DOHH2 (cell line): ENCODE measurements around the gene SLC17A4.
"Not testable (repeated sequence)": the region's sequence is repeated elsewhere in the genome, so short reads cannot be mapped to it uniquely, and the experiment has no call there.

Experiments used
- H3F3A ChIP-seq: fragments of 200-600 bp; sonication (generic), shearing (Covaris generic); 2 replicates; pipeline ENCODE4 v1.6.0; 2016; ENCODE audit warnings: antibody characterized with exemption, mild to moderate bottlenecking; ENCODE audit not compliant: control insufficient read depth, insufficient read depth
- H3K27ac ChIP-seq: fragments of 200-600 bp; sonication (generic); 2 replicates; pipeline ENCODE4 v1.5.1; 2014; ENCODE audit warnings: low read depth, mild to moderate bottlenecking, low read length, moderate library complexity
- H3K27me3 ChIP-seq: fragments of 200-600 bp; sonication (generic); 2 replicates; pipeline ENCODE4 v1.6.1; 2014; ENCODE audit warnings: mild to moderate bottlenecking, low read length, mixed read lengths; ENCODE audit not compliant: control insufficient read depth
- H3K36me3 ChIP-seq: fragments of 200-600 bp; sonication (generic); 2 replicates; pipeline ENCODE4 v1.6.1; 2014; ENCODE audit warnings: mild to moderate bottlenecking, low read length, moderate library complexity, mixed read lengths; ENCODE audit not compliant: control insufficient read depth
- H3K4me1 ChIP-seq: fragments of 200-600 bp; sonication (generic); 2 replicates; pipeline ENCODE4 v1.6.1; 2014; ENCODE audit warnings: mild to moderate bottlenecking, low read length, mixed read lengths; ENCODE audit not compliant: control insufficient read depth
- H3K4me2 ChIP-seq: fragments of 200-600 bp; sonication (generic); 2 replicates; pipeline ENCODE4 v1.6.0; 2014; ENCODE audit warnings: mild to moderate bottlenecking, low read length, moderate library complexity
- H3K4me3 ChIP-seq: fragments of 200-600 bp; sonication (generic); 2 replicates; pipeline ENCODE4 v1.5.1; 2014; ENCODE audit warnings: mild to moderate bottlenecking, low read length, mixed read lengths
- H3K79me2 ChIP-seq: fragments of 200-600 bp; sonication (generic); 2 replicates; pipeline ENCODE4 v1.6.1; 2014; ENCODE audit warnings: mild to moderate bottlenecking, low read length, mixed read lengths; ENCODE audit not compliant: control insufficient read depth
- H3K9me2 ChIP-seq: fragments of 200-600 bp; sonication (generic); replicated peaks from 2 replicates; pipeline ENCODE4 v1.6.1; 2014; ENCODE audit warnings: mild to moderate bottlenecking, low read length, mixed read lengths; ENCODE audit not compliant: control insufficient read depth
- H3K9me3 ChIP-seq: fragments of 200-600 bp; sonication (generic); 2 replicates; pipeline ENCODE4 v1.6.1; 2014; ENCODE audit warnings: antibody characterized with exemption, low read length, mixed read lengths; ENCODE audit not compliant: control insufficient read depth, insufficient read depth
- H4K20me1 ChIP-seq: fragments of 200-600 bp; sonication (generic); 2 replicates; pipeline ENCODE4 v1.6.0; 2014; ENCODE audit warnings: low read depth, mild to moderate bottlenecking, antibody characterized with exemption, low read length, moderate library complexity; ENCODE audit not compliant: control insufficient read depth, insufficient read depth
- EZH2phosphoT487 ChIP-seq: fragments of 200-600 bp; sonication (generic); IDR thresholded peaks from 2 replicates; pipeline ENCODE4 v1.6.1; 2017; ENCODE audit warnings: borderline replicate concordance, mild to moderate bottlenecking, antibody characterized with exemption, low read length, moderate library complexity, mixed read lengths
- TF ChIP-seq, protein P1 (sequence below): fragments of 200-600 bp; sonication (generic); IDR thresholded peaks from one replicate; pipeline ENCODE4 v1.5.1; 2014; ENCODE audit warnings: antibody characterized with exemption, mild to moderate bottlenecking, low read depth, low read length; ENCODE audit not compliant: poor library complexity, severe bottlenecking

SLC17A4 gene

DNA sequence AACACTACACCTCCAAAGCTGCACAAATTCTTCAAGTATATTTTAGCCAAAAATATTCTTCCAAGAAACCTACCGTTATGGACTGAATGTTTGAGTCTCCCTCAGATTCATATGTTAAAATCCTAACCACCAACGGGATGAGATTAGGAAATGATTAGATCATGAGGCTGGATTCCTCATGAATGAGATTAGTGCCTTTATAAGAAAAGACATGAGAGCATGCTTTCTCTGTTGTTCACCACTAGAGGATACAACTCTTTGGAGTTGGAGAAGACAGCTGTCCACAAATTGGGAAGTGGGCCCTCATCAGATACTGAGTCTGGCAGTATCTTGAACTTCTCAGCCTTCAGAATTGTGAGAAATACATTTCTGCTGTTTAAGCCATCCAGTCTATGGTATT, 7.1 kb upstream of the SLC17A4 start:
- H3K9me2 ChIP-seq = no peaks in the 10 kb centered on the region
- H3K9me3 ChIP-seq = no peaks in the 10 kb centered on the region
- H3K79me2 ChIP-seq = no peaks in the 10 kb centered on the region
- no peaks in the 10 kb centered on the region for H3K4me1 ChIP-seq
- no peaks in the 10 kb centered on the region for H4K20me1 ChIP-seq
- TF ChIP-seq EZH2phosphoT487 = no peak
- TF ChIP-seq, protein P1, sequence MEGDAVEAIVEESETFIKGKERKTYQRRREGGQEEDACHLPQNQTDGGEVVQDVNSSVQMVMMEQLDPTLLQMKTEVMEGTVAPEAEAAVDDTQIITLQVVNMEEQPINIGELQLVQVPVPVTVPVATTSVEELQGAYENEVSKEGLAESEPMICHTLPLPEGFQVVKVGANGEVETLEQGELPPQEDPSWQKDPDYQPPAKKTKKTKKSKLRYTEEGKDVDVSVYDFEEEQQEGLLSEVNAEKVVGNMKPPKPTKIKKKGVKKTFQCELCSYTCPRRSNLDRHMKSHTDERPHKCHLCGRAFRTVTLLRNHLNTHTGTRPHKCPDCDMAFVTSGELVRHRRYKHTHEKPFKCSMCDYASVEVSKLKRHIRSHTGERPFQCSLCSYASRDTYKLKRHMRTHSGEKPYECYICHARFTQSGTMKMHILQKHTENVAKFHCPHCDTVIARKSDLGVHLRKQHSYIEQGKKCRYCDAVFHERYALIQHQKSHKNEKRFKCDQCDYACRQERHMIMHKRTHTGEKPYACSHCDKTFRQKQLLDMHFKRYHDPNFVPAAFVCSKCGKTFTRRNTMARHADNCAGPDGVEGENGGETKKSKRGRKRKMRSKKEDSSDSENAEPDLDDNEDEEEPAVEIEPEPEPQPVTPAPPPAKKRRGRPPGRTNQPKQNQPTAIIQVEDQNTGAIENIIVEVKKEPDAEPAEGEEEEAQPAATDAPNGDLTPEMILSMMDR = no peak
- no peaks in the 10 kb centered on the region; the same call in 1 of the 2 replicates for H3K27me3 ChIP-seq
- no peak overlapping the region for H3K4me2 ChIP-seq
- H3K36me3 ChIP-seq = no peaks in the 10 kb centered on the region
- no peaks in the 10 kb centered on the region for H3F3A ChIP-seq
- H3K27ac ChIP-seq = no peak overlapping the region
- no peak overlapping the region for H3K4me3 ChIP-seq

DNA sequence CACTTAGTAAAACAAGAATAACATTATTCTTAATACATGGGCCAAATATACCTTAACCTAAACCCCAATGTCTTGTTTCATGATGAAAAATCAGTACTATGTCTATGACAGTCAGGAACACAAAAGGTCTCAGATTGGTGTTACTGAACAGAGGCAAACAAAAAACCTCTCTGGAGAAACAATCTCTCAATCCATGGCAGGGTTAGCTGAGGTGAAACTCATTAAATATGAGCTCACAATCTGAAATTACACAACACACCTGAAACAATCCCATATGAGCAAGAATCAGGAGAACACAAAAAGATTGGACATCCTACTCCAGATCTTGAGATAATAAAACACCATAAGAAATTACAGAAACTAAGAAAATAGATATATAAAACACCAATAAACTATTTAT, 6.5 kb upstream of the SLC17A4 start:
- TF ChIP-seq, protein P1 = no peak
- TF ChIP-seq EZH2phosphoT487 = no peak
- Histone ChIP-seq H3F3A (no peaks in the 10 kb centered on the region), H3K4me1 (no peaks in the 10 kb centered on the region), H3K4me2 (no peak overlapping the region), H3K4me3 (no peak overlapping the region), H3K27me3 (no peaks in the 10 kb centered on the region; the same call in 1 of the 2 replicates), H3K36me3 (no peaks in the 10 kb centered on the region), H3K79me2 (no peaks in the 10 kb centered on the region), H3K27ac (no peak overlapping the region), H3K9me3 (no peaks in the 10 kb centered on the region), H4K20me1 (no peaks in the 10 kb centered on the region), H3K9me2 (no peaks in the 10 kb centered on the region)

DNA sequence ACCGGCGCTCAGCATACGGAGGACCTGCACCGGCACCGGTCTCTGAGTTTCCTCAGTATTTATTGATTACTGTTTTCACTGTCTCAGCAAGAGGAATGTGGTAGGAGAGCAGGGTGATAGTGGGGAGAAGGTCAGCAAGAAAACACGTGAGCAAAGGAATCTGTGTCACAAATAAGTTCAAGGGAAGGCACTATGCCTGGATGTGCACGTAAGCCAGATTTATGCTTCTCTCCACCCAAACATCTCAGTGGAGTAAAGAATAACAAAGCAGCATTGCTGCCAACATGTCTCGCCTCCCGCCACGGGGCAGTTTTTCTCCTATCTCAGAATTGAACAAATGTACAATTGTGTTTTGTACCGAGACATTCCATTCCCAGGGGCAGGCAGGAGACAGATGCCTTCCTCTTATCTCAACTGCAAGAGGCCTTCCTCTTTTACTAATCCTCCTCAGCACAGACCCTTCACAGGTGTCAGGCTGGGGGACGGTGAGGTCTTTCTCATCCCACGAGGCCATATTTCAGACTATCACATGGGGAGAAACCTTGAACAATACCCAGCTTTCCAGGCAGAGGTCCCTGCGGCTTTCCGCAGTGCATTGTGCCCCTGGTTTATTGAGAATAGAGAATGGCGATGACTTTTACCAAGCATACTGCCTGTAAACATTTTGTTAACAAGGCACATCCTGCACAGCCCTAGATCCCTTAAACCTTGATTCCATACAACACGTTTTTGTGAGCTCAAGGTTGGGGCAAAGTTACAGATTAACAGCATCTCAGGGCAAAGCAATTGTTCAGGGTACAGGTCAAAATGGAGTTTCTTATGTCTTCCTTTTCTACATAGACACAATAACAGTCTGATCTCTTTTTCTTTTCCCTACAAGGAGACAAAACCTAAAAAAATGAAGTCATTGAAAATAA, 5.7 kb upstream of the SLC17A4 start:
- H3K9me2 ChIP-seq, H3K9me3 ChIP-seq, H3K79me2 ChIP-seq, H3K36me3 ChIP-seq, H3K4me1 ChIP-seq, H3K27me3 ChIP-seq, H3K4me2 ChIP-seq, H3K4me3 ChIP-seq, H4K20me1 ChIP-seq, H3K27ac ChIP-seq, H3F3A ChIP-seq: not testable (repeated sequence)

DNA sequence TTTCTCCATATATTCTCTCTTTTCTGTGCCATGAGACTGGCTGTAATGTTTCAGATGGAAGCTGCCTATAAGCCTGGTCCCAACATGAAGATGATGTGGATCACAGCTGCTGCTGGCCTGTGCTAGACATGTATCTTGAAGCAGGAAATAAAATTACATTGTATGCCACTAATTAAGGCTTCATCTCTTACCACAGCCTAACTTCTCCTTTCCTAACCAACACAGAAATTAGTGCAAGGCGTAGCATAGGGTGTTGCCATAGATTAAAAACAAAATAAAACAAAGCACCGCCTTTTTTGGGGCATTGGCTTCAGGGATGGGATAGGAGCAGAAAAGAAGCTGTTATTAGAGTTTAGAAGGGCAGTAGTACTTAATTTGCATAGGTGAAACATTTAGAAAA, 4.7 kb upstream of the SLC17A4 start:
- H3K4me2 ChIP-seq = no peak overlapping the region
- H3K9me3 ChIP-seq = no peaks in the 10 kb centered on the region
- H3K4me1 ChIP-seq = no peaks in the 10 kb centered on the region
- no peaks in the 10 kb centered on the region for H3K9me2 ChIP-seq
- no peak overlapping the region for H3K4me3 ChIP-seq
- no peaks in the 10 kb centered on the region for H3K36me3 ChIP-seq
- TF ChIP-seq, protein P1 = no peak
- TF ChIP-seq EZH2phosphoT487 = no peak
- no peaks in the 10 kb centered on the region for H3F3A ChIP-seq
- H3K79me2 ChIP-seq = no peaks in the 10 kb centered on the region
- no peak overlapping the region for H3K27ac ChIP-seq
- H4K20me1 ChIP-seq = no peaks in the 10 kb centered on the region
- no peaks in the 10 kb centered on the region; the same call in none of the 2 replicates for H3K27me3 ChIP-seq
